NCI-H2029 treated with DMSO at 0.1 percent for 48 hours (cell line): ENCODE results near the gene CPVL.
A peak's percentile ranks its signal among the peaks of the same experiment; 100 is the strongest.

ENCODE experiments used
- DNase-seq: peaks from one replicate; lab custom pipeline; 2025; lab: John Stamatoyannopoulos, UW

The CPVL gene

DNA sequence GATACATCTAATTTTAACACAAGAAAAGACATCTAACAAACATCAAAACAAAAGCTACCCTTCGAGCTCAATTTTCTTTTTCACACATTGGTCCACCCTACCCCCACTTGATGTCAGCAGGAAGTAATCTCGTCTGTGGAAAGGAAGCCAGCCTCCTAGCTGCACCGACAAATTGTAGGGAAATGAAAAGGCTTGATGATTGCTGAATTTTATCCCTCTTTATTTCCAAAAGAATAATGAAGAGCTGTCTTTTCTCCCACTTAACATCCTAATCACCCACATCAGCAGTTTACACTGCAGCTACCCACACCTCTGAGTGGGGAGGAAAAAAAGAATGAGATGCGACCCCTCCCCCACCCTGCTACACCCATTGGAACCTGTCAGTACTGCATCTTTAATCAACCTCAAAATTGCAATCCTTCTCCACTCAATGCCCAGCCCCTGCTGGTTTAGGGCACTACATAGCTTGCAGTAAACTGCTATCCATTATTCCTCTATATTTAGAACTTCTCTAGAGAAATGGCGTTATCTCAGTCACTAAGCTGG, 10.6 kb upstream of the CPVL start:
- no peak for DNase-seq

DNA sequence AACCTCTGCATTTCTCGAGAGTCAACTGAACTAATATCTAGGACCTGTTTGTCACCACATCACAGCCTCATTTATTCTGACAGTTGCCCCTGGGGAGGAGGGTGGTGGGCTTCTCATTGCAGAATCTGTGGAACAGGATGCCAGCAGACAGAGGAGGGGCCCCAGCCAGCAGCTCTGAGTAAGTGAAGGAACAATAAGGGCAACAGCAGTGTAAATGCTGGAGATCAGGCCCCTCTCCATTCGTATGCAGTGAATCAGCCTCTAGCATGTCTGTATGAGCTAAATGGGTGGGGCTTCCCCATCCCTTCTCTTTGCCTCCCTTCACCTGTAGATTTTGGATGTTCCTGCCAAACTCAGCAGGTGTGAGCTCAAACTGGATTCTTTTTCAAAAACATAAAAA, 7.7 kb upstream of the CPVL start:
- no peak for DNase-seq

DNA sequence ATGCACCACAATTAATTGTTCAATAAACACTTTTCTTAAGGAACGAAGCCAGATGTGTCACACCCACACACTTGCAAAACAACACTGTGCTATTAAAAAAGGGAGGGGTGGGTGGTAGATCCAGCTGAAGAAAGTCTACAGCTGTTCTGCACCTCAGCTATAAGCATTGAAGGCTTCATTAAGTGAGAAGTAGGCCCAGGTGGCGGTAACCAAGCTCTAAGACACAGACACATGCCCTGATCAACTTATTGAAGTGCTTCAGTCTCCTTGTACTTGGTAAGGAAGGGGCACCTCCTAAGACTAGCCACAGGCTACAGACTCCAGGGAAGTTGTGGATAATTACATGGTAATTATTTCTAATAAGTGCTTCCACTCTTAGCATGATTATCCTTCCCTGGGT, 4.5 kb upstream of the CPVL start:
- DNase-seq: no peak

DNA sequence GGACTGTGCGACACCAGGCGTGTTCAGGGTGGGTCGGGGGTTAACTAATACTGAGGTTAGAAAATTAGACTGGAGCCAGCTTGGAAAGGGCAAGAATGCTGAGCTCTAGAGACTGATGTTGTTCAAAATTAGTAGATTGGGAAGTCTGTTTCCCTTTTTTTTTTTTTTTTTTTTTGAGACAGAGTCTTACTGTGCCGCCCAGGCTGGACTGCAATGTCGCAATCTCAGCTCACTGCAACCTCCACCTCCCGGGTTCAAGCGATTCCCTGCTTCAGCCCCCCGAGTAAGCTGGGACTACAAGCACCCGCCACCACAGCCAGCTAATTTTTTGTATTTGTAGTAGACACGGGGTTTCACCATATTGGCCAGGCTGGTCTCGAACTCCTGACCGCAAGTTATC, 2.7 kb upstream of the CPVL start:
- DNase-seq: no peak

- no peak for DNase-seq
Observed at GRCh38 chr7:29147821-29148220, 1.5 kb upstream of the CPVL start.

DNA sequence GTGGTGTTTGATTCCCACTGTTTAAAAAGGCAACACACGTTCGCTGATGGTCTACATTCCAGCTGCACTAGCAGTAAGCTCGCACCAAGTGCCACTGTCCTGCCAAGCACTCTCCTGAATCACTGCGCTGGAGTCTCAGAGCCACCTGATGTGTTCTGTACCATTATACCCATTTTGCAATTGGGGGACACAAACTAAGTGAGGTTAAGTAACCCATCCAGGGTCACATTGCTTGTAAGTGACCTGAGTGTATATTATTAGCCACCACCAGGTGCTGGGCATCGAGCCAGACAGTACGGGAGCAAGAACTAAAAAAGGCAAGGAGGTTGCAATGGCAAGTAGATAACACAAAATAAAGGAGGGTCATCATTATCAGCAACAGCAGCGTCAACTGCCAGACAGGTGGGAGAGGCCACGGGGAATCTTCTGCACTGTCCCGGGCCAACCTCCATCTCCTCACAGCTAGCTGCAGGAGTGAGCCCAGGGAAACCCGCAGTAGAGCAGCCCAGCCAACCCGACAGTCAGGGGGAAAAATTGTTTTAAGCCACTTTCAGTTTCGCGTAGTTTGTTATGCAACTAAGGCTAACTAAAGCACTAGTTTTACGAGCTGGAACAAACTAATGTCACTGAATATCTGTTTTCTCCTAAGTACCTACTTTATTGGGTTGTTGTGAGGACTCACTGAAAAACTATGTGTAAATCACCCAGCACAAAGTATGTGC, 712 bp upstream of the CPVL start:
- peak; percentile 17 for DNase-seq

DNA sequence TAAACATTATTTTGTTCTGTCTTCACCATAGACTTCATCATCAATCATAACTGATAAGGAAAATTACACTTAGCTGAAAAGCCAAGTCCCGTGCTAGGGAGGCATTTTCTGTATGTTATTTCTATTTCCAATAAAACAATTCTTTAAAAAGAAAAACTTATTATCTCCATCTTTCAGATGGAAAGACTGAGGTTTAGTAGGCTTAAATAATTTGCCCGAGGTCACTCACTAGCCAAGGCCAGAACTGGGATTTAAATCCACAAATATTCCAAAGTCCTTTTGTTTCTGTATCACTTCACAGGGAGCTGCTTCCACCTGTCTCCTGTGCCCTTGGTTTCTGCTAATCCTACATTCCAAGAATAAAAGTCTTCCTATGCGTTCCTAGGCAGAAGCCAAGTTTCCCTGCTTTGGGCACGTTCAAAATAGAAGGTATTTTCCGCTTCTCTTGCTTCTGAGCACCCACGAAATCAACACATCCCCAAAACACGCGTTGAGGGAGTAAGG, 732 bp downstream of the CPVL start:
- DNase-seq: no peak

GRCh38 chr7:29143751-29144150, 2.6 kb downstream of the CPVL start:
- DNase-seq: no peak

- no peak for DNase-seq
Observed at GRCh38 chr7:29142021-29142727, 4.2 kb downstream of the CPVL start.

DNA sequence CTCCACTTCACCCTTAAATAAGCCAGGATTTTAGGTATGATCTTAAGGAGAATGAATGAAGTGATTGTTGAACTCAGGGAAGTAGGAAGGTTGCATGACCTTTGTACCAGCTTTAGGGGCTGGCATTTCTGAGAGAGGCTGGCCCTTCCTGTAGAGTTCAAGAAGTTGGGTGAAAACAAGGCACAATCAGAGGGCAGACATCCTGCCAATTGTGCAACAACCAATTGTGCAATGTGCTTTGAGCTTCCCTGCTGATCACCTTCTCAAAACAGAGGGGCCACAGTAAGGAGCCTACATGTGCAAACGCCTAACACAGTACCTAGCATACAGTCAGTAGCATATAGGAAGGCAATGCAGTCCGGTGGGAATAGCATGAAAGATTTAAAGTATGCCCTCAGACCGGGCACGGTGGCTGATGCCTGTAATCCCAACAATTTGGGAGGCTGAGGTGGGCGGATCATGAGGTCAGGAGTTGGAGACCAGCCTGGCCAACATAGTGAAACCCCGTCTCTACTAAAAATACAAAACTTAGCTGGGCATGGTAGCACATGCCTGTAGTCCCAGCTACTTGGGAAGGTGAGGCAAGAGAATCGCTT, 5.4 kb downstream of the CPVL start:
- DNase-seq: no peak

DNA sequence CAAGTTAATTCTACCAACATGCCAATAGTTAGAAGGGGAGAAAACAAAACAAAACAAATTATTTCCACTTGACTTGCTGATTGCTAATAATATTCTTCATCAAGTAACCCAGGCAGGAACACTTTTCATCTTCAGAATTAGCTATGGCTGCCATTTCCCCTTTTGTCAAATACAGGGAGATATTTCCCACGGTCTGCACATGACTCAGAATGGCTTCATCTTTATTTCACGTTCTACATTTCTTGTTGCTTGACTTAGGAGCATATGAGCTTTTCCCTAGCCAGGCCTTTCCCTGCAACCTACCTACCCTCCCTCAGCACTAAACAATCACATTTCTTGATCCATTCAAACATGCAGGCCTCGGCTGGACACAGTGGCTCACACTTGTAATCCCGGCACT, 6.5 kb downstream of the CPVL start:
- DNase-seq: no peak

GRCh38 chr7:29139191-29139590, 7.1 kb downstream of the CPVL start:
- DNase-seq: no peak

GRCh38 chr7:29138588-29138987, 7.7 kb downstream of the CPVL start:
- DNase-seq: no peak

DNA sequence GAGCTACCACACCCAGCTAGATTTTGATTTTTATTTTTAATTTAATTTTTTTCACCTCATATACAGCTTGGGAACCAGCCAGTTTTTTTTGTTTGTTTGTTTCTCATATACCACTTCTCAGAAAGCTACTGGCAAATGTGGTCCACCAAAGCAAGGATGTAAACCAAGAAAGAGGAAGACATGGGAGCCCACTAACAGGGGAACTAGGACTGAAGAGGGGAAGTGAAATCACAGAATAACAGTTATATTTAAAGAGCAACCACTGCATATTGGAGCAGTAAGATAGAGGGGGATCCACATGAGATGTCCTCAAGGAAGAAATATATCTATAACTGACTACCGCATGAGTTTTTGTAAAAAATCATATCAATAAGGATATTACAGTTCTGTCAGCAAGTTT, 10.5 kb downstream of the CPVL start:
- no peak for DNase-seq

GRCh38 chr7:29132980-29133379, 13.4 kb downstream of the CPVL start:
- no peak for DNase-seq

DNA sequence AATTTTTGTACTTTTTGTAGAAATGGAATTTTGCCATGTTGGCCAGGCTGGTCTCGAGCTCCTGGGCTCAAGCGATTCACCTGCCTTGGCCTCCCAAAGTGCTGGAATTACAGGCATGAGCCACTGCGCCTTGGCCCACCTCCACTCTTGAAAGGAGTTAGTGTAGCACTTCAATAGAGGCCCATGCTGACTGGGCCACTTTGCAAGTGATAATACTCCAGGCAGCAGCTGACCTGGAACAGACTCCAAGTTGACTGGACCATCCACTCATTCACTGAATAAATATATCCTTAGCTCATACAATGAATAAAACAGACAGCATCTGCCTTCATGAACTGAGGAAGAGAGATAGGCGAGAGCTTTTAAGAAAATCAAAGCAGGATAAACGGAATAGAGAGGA, 14.7 kb downstream of the CPVL start:
- DNase-seq: no peak

DNA sequence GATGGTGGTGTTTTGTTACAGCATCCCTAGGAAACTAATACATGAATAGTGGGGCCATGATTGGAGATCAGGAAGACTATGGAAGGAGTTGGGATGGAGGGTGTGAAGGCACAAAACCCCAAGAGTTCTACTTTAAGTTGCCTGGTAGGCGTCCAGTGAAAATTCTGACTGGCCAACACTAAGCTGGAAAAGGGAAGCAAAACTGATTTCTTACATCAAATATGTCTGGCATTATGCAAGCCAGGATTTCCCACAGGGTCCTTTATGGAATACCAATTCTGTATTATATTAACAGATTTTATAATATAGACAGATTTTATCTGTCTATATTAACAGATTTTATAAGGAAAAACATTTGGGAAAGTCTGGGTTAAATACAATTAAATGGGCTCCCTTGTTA, 16.2 kb downstream of the CPVL start:
- no peak for DNase-seq

DNA sequence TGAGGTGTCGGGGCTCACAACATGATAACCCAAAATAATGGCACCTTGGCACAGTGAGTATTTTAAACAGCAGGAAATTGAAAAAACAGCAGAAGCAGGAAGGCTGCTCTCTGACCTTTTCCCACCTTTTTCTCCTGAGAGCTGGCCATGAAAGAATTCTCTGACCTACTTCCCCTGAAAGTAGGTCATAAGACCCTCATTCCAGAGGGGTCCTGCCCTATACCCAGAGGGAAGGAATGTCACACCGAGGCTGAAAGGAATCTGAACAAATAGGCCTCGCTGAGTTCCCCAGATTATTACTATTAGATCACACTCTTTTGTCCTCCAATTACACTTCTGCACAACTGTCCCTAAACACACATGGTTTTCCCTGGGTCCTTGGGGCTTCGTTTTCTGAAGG, 18.8 kb downstream of the CPVL start:
- DNase-seq: no peak

- DNase-seq: no peak
Observed at GRCh38 chr7:29126804-29127203, 19.5 kb downstream of the CPVL start.

- DNase-seq: no peak
Observed at GRCh38 chr7:29123626-29124190, 22.6 kb downstream of the CPVL start.

- DNase-seq: no peak
Observed at GRCh38 chr7:29122759-29123158, 23.6 kb downstream of the CPVL start.

DNA sequence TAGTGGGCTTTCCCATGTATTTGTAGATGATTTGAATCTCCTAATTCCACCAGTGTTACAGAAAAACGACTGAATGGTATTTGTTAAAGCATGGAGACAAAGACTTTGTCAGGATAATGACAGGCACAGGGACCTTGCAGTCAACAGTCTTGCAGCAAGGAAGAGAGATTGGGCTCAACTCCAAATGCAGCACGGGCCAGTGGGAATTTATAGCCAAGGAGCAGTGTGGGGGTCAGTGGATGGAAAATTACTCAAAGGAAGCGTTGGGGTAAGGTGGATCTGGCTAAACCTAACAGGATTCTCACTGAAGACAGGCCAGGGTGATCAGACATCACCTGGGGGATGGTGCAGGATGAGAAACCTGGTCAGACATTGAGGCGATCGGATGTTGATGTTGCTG, 24.3 kb downstream of the CPVL start:
- DNase-seq: no peak

- DNase-seq: no peak
Observed at GRCh38 chr7:29120955-29121354, 25.4 kb downstream of the CPVL start.
